ENCODE measurements around the gene METTL5.

GRCh38 chr2:169772651-169773050 is 52.1 kb downstream of the METTL5 start:
- TF ChIP-seq POLR2A (IDR thresholded peaks at IDR 0.05; ENCODE audit: low read depth, low read length) (no peak), POLR2AphosphoS5 (IDR thresholded peaks at IDR 0.05; ENCODE audit: low read depth, low read length) (no peak), TAF1 (IDR thresholded peaks at IDR 0.05; ENCODE audit: borderline replicate concordance, low read depth, low read length) (no peak)
